ENCODE data around the gene ANKS1B.
A peak's percentile ranks its signal among the peaks of the same experiment; 100 is the strongest.

Gene ANKS1B

GRCh38 chr12:99067171-99067785 is 917.5 kb downstream of the ANKS1B start:
- H3K27ac ChIP-seq (ENCODE audit: low read depth, low read length, severe bottlenecking): no peak overlapping the region
- no peak overlapping the region for H3K4me3 ChIP-seq (ENCODE audit: extremely low read depth, insufficient read depth, low read length, poor library complexity, severe bottlenecking)
- no peaks in the 10 kb centered on the region for H3K36me3 ChIP-seq (ENCODE audit: control insufficient read depth, insufficient read depth, low read length)
- no peaks in the 10 kb centered on the region for H3K4me1 ChIP-seq (ENCODE audit: control insufficient read depth, insufficient read depth, low read length, poor library complexity, severe bottlenecking)
- WGBS, 2 experiments (ENCODE audit: insufficient coverage in 2 of 2): 91 to 100% methylated on average over 1 of the region's 1 CpG
- no peaks in the 10 kb centered on the region for H3K9me3 ChIP-seq (ENCODE audit: control insufficient read depth, low read length)

- 89 to 100% methylated on average over 2 of the region's 3 CpGs for WGBS, 2 experiments (ENCODE audit: insufficient coverage in 2 of 2)
- H3K27ac ChIP-seq (ENCODE audit: low read depth, low read length, severe bottlenecking): no peak overlapping the region
- no peaks in the 10 kb centered on the region for H3K4me1 ChIP-seq (ENCODE audit: control insufficient read depth, insufficient read depth, low read length, poor library complexity, severe bottlenecking)
- no peaks in the 10 kb centered on the region for H3K9me3 ChIP-seq (ENCODE audit: control insufficient read depth, low read length)
- H3K36me3 ChIP-seq (ENCODE audit: control insufficient read depth, insufficient read depth, low read length): no peaks in the 10 kb centered on the region
- H3K4me3 ChIP-seq (ENCODE audit: extremely low read depth, insufficient read depth, low read length, poor library complexity, severe bottlenecking): no peak overlapping the region
These were observed 918.0 kb downstream of the ANKS1B start for GRCh38 chr12:99066726-99067125.

- Histone ChIP-seq H3K9me3 (ENCODE audit: control insufficient read depth, low read length) (no peaks in the 10 kb centered on the region), H3K4me3 (ENCODE audit: extremely low read depth, insufficient read depth, low read length, poor library complexity, severe bottlenecking) (no peak overlapping the region), H3K36me3 (ENCODE audit: control insufficient read depth, insufficient read depth, low read length) (no peaks in the 10 kb centered on the region), H3K27ac (ENCODE audit: low read depth, low read length, severe bottlenecking) (no peak overlapping the region), H3K4me1 (ENCODE audit: control insufficient read depth, insufficient read depth, low read length, poor library complexity, severe bottlenecking) (no peaks in the 10 kb centered on the region)
- WGBS, 2 experiments (ENCODE audit: insufficient coverage in 2 of 2): 73 to 85% methylated on average over 3 of the region's 4 CpGs
These were observed 921.6 kb downstream of the ANKS1B start for GRCh38 chr12:99063182-99063581.

- WGBS, 2 experiments (ENCODE audit: insufficient coverage in 2 of 2): 63 to 67% methylated on average over 4 to 8 of the region's 9 CpGs
- Histone ChIP-seq H3K27ac (ENCODE audit: low read depth, low read length, severe bottlenecking) (peak overlapping the region; percentile 30), H3K4me3 (ENCODE audit: extremely low read depth, insufficient read depth, low read length, poor library complexity, severe bottlenecking) (no peak overlapping the region), H3K36me3 (ENCODE audit: control insufficient read depth, insufficient read depth, low read length) (no peaks in the 10 kb centered on the region), H3K9me3 (ENCODE audit: control insufficient read depth, low read length) (no peaks in the 10 kb centered on the region), H3K4me1 (ENCODE audit: control insufficient read depth, insufficient read depth, low read length, poor library complexity, severe bottlenecking) (no peaks in the 10 kb centered on the region)
These were observed 924.8 kb downstream of the ANKS1B start for GRCh38 chr12:99059824-99060511.

GRCh38 chr12:99057670-99058069 is 927.1 kb downstream of the ANKS1B start:
- H3K4me1 ChIP-seq (ENCODE audit: control insufficient read depth, insufficient read depth, low read length, poor library complexity, severe bottlenecking): no peaks in the 10 kb centered on the region
- no peak overlapping the region for H3K4me3 ChIP-seq (ENCODE audit: extremely low read depth, insufficient read depth, low read length, poor library complexity, severe bottlenecking)
- no peaks in the 10 kb centered on the region for H3K9me3 ChIP-seq (ENCODE audit: control insufficient read depth, low read length)
- no peak overlapping the region for H3K27ac ChIP-seq (ENCODE audit: low read depth, low read length, severe bottlenecking)
- 75 to 87% methylated on average over 3 of the region's 5 CpGs for WGBS, 2 experiments (ENCODE audit: insufficient coverage in 2 of 2)
- H3K36me3 ChIP-seq (ENCODE audit: control insufficient read depth, insufficient read depth, low read length): no peaks in the 10 kb centered on the region

- no peaks in the 10 kb centered on the region for H3K4me1 ChIP-seq (ENCODE audit: control insufficient read depth, insufficient read depth, low read length, poor library complexity, severe bottlenecking)
- no peak overlapping the region for H3K27ac ChIP-seq (ENCODE audit: low read depth, low read length, severe bottlenecking)
- 88 to 100% methylated on average over 1 of the region's 1 CpG for WGBS, 2 experiments (ENCODE audit: insufficient coverage in 2 of 2)
- H3K9me3 ChIP-seq (ENCODE audit: control insufficient read depth, low read length): no peaks in the 10 kb centered on the region
- H3K4me3 ChIP-seq (ENCODE audit: extremely low read depth, insufficient read depth, low read length, poor library complexity, severe bottlenecking): no peak overlapping the region
- no peaks in the 10 kb centered on the region for H3K36me3 ChIP-seq (ENCODE audit: control insufficient read depth, insufficient read depth, low read length)
These were observed 928.5 kb downstream of the ANKS1B start for GRCh38 chr12:99056186-99056585.

- Histone ChIP-seq H3K4me1 (ENCODE audit: control insufficient read depth, insufficient read depth, low read length, poor library complexity, severe bottlenecking) (no peaks in the 10 kb centered on the region), H3K9me3 (ENCODE audit: control insufficient read depth, low read length) (no peaks in the 10 kb centered on the region), H3K4me3 (ENCODE audit: extremely low read depth, insufficient read depth, low read length, poor library complexity, severe bottlenecking) (no peak overlapping the region), H3K36me3 (ENCODE audit: control insufficient read depth, insufficient read depth, low read length) (no peaks in the 10 kb centered on the region), H3K27ac (ENCODE audit: low read depth, low read length, severe bottlenecking) (no peak overlapping the region)
- 100% methylated on average over 1 of the region's 3 CpGs for WGBS, 2 experiments (ENCODE audit: insufficient coverage in 2 of 2)
These were observed 929.4 kb downstream of the ANKS1B start for GRCh38 chr12:99055299-99055698.

- no peaks in the 10 kb centered on the region for H3K9me3 ChIP-seq (ENCODE audit: control insufficient read depth, low read length)
- 88 to 100% methylated on average over 1 of the region's 1 CpG for WGBS, 2 experiments (ENCODE audit: insufficient coverage in 2 of 2)
- H3K36me3 ChIP-seq (ENCODE audit: control insufficient read depth, insufficient read depth, low read length): no peaks in the 10 kb centered on the region
- H3K4me1 ChIP-seq (ENCODE audit: control insufficient read depth, insufficient read depth, low read length, poor library complexity, severe bottlenecking): no peaks in the 10 kb centered on the region
- H3K4me3 ChIP-seq (ENCODE audit: extremely low read depth, insufficient read depth, low read length, poor library complexity, severe bottlenecking): no peak overlapping the region
- no peak overlapping the region for H3K27ac ChIP-seq (ENCODE audit: low read depth, low read length, severe bottlenecking)
These were observed 930.1 kb downstream of the ANKS1B start for GRCh38 chr12:99054601-99055128.

GRCh38 chr12:99053616-99054362 is 930.9 kb downstream of the ANKS1B start:
- Histone ChIP-seq H3K4me1 (ENCODE audit: control insufficient read depth, insufficient read depth, low read length, poor library complexity, severe bottlenecking) (no peaks in the 10 kb centered on the region), H3K4me3 (ENCODE audit: extremely low read depth, insufficient read depth, low read length, poor library complexity, severe bottlenecking) (no peak overlapping the region), H3K9me3 (ENCODE audit: control insufficient read depth, low read length) (no peaks in the 10 kb centered on the region), H3K36me3 (ENCODE audit: control insufficient read depth, insufficient read depth, low read length) (no peaks in the 10 kb centered on the region), H3K27ac (ENCODE audit: low read depth, low read length, severe bottlenecking) (no peak overlapping the region)
- WGBS, 2 experiments (ENCODE audit: insufficient coverage in 2 of 2): 93 to 97% methylated on average over 4 to 5 of the region's 11 CpGs

- no peaks in the 10 kb centered on the region for H3K4me1 ChIP-seq (ENCODE audit: control insufficient read depth, insufficient read depth, low read length, poor library complexity, severe bottlenecking)
- H3K36me3 ChIP-seq (ENCODE audit: control insufficient read depth, insufficient read depth, low read length): no peaks in the 10 kb centered on the region
- H3K27ac ChIP-seq (ENCODE audit: low read depth, low read length, severe bottlenecking): no peak overlapping the region
- no peak overlapping the region for H3K4me3 ChIP-seq (ENCODE audit: extremely low read depth, insufficient read depth, low read length, poor library complexity, severe bottlenecking)
- 80 to 86% methylated on average over 1 to 3 of the region's 3 CpGs for WGBS, 2 experiments (ENCODE audit: insufficient coverage in 2 of 2)
- H3K9me3 ChIP-seq (ENCODE audit: control insufficient read depth, low read length): peaks cover 5% of the 10 kb centered on the region
These were observed 935.0 kb downstream of the ANKS1B start for GRCh38 chr12:99049774-99050173.

Measured in mesodermal cell (in vitro differentiated cells).